Measurements from ENCODE around the gene MYO9B.
A peak's percentile ranks its signal among the peaks of the same experiment; 100 is the strongest.

Gene MYO9B

GRCh38 chr19:17194608-17195007, 119.0 kb downstream of the MYO9B start:
- DNase-seq = no peak

GRCh38 chr19:17195106-17195505, 119.5 kb downstream of the MYO9B start:
- DNase-seq = no peak

- no peak for DNase-seq
Observed at GRCh38 chr19:17196610-17197009, 121.0 kb downstream of the MYO9B start.

- no peak for DNase-seq
Observed at GRCh38 chr19:17197666-17198065, 122.1 kb downstream of the MYO9B start.

GRCh38 chr19:17200408-17201079, 125.0 kb downstream of the MYO9B start:
- no peak for DNase-seq

- no peak for DNase-seq
Observed at GRCh38 chr19:17202249-17202648, 126.7 kb downstream of the MYO9B start.

GRCh38 chr19:17202713-17203112, 127.1 kb downstream of the MYO9B start:
- DNase-seq = no peak

GRCh38 chr19:17205237-17206140, 129.9 kb downstream of the MYO9B start:
- peak in 1 of 2 experiments; percentile 16 for DNase-seq

GRCh38 chr19:17206736-17207581, 131.4 kb downstream of the MYO9B start:
- no peak for DNase-seq

- DNase-seq = no peak
Observed at GRCh38 chr19:17209126-17210036, 133.8 kb downstream of the MYO9B start.

GRCh38 chr19:17210296-17210695, 134.7 kb downstream of the MYO9B start:
- DNase-seq = no peak

GRCh38 chr19:17211547-17212446, 136.2 kb downstream of the MYO9B start:
- DNase-seq = no peak

GRCh38 chr19:17213334-17213733, 137.8 kb downstream of the MYO9B start:
- no peak for DNase-seq

- no peak for DNase-seq
Observed at GRCh38 chr19:17214508-17215126, 139.0 kb downstream of the MYO9B start.

GRCh38 chr19:17215127-17215971, 139.8 kb downstream of the MYO9B start, which contains the start of gene USE1:
Gene USE1, plus strand, starts transcription at chr19:17215357. Its CDS starts 49 bp downstream, at chr19:17215406.
- DNase-seq = peak; percentile 71 to 74

GRCh38 chr19:17216058-17216670, 140.6 kb downstream of the MYO9B start:
- DNase-seq = no peak

GRCh38 chr19:17219286-17219685, 143.7 kb downstream of the MYO9B start:
- DNase-seq = no peak

GRCh38 chr19:17220207-17220758, 144.7 kb downstream of the MYO9B start:
- DNase-seq = no peak

GRCh38 chr19:17225053-17225452, 149.5 kb downstream of the MYO9B start:
- no peak for DNase-seq
